Measurements from ENCODE around the gene FFAR2. TPM values are rescaled to one million over a fixed set of nuclear protein-coding genes. Genes with fewer than 3 reads are reported as not detected.
"Not testable (repeated sequence)": the region's sequence is repeated elsewhere in the genome, so short reads cannot be mapped to it uniquely, and the experiment has no call there.

FFAR2 gene
- total RNA-seq, 2 donors from 2014 or later: 0.22 to 0.82 TPM

DNA sequence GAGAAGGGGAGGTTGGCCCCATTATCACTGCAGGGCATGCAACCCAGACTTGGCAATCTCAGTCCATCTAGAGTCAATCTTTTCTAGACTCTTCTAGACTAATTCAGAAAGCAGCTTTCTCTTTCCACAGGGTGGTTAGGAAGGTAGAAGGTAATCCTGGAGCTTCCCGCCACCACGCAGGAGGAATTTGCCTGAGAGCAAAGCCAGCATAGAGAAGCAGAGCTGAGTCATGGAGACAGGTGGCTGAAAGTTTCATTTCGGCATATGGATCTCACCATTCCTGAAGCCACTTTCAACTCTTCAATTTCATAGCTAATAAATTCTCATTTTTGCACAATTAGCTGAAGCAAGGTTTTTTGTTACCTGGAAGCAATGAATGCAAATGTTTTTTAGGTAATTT, 29.0 kb upstream of the FFAR2 start:
- Histone ChIP-seq H3K36me3 (no peaks in the 10 kb centered on the region), H3K27ac (no peak overlapping the region), H3K9me3 (no peaks in the 10 kb centered on the region), H3K27me3 (no peaks in the 10 kb centered on the region), H3K4me3 (no peak overlapping the region), H3K4me1 (peaks cover 7% of the 10 kb centered on the region), H3K9ac (ENCODE audit: low read depth in 2 of 2, low read length in 2 of 2) (no peak overlapping the region)
- TF ChIP-seq, protein P1, sequence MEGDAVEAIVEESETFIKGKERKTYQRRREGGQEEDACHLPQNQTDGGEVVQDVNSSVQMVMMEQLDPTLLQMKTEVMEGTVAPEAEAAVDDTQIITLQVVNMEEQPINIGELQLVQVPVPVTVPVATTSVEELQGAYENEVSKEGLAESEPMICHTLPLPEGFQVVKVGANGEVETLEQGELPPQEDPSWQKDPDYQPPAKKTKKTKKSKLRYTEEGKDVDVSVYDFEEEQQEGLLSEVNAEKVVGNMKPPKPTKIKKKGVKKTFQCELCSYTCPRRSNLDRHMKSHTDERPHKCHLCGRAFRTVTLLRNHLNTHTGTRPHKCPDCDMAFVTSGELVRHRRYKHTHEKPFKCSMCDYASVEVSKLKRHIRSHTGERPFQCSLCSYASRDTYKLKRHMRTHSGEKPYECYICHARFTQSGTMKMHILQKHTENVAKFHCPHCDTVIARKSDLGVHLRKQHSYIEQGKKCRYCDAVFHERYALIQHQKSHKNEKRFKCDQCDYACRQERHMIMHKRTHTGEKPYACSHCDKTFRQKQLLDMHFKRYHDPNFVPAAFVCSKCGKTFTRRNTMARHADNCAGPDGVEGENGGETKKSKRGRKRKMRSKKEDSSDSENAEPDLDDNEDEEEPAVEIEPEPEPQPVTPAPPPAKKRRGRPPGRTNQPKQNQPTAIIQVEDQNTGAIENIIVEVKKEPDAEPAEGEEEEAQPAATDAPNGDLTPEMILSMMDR (IDR thresholded peaks at IDR 0.05): no peak
- DNase-seq: no peak
- intact Hi-C loops (cut with DNase I): no loop called here

DNA sequence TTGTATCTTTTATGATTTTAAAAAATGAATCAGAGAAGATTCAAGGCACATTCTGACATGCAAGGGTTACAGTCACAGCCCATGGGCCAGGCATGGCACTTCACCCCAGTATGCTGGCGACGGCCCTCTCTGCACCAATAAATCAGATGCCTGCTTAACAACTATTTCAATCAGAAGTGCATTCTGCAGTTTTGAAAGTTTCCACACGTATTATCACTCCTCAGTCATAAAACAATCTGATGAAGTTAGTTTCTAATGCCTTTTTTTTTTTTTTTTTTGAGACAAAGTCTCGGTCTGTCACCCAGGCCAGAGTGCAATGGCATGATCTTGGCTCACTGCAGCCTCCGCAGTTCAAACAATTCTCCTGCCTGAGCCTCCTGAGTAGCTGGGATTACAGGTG, 28.3 kb upstream of the FFAR2 start:
- H3K27ac ChIP-seq: no peak overlapping the region
- H3K9me3 ChIP-seq: no peaks in the 10 kb centered on the region
- no peak overlapping the region for H3K4me3 ChIP-seq
- no peak overlapping the region for H3K9ac ChIP-seq (ENCODE audit: low read depth in 2 of 2, low read length in 2 of 2)
- no peak for DNase-seq
- no peaks in the 10 kb centered on the region for H3K36me3 ChIP-seq
- TF ChIP-seq, protein P1 (IDR thresholded peaks at IDR 0.05): no peak
- H3K4me1 ChIP-seq: peaks cover 7% of the 10 kb centered on the region
- H3K27me3 ChIP-seq: no peaks in the 10 kb centered on the region
- intact Hi-C loops (cut with DNase I): loop anchor here (5.0 kb wide), 1 partner anchor 47 kb away; no protein-coding TSS in a partner anchor

DNA sequence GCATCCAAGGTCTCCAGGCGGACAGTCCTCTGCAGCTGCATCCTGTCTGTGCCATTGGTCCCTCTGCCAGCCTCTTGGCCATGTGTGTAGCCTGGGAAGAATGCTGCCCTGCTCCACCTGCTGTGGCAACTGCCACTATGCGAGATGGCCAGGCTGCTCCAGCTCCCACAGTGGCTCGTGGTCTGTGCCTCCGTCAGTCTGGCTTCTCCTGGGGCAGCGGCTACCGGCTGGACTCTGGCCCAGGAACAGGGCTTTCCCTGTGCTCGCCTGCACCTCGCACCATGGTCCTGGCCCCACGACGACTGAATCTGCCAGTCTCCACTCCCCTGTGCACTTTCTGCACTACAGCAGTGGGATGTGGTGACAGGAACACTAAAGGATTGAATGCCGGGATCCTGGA, 26.7 kb upstream of the FFAR2 start:
- TF ChIP-seq, protein P1 (IDR thresholded peaks at IDR 0.05): no peak
- Histone ChIP-seq H3K27me3 (no peaks in the 10 kb centered on the region), H3K27ac (no peak overlapping the region), H3K4me3 (no peak overlapping the region), H3K36me3 (no peaks in the 10 kb centered on the region), H3K4me1 (peaks cover 7% of the 10 kb centered on the region), H3K9ac (ENCODE audit: low read depth in 2 of 2, low read length in 2 of 2) (no peak overlapping the region), H3K9me3 (no peaks in the 10 kb centered on the region)
- DNase-seq: no peak
- intact Hi-C loops (cut with DNase I): loop anchor here (5.0 kb wide), 1 partner anchor 46 kb away; no protein-coding TSS in a partner anchor

- not testable (repeated sequence) for H3K4me3 ChIP-seq; H3K9ac ChIP-seq (ENCODE audit: low read depth in 2 of 2, low read length in 2 of 2); H3K27me3 ChIP-seq; DNase-seq; H3K27ac ChIP-seq; H3K36me3 ChIP-seq; H3K9me3 ChIP-seq; H3K4me1 ChIP-seq
- intact Hi-C loops (cut with DNase I): loop anchor here (5.0 kb wide), 1 partner anchor 44 kb away; no protein-coding TSS in a partner anchor
Observed at GRCh38 chr19:35423406-35423805, 24.7 kb upstream of the FFAR2 start.

GRCh38 chr19:35425682-35426081, 22.4 kb upstream of the FFAR2 start:
- no peak for DNase-seq
- Histone ChIP-seq H3K36me3 (no peaks in the 10 kb centered on the region), H3K27ac (no peak overlapping the region), H3K27me3 (no peaks in the 10 kb centered on the region), H3K9ac (ENCODE audit: low read depth in 2 of 2, low read length in 2 of 2) (no peak overlapping the region), H3K4me1 (peaks cover 10% of the 10 kb centered on the region), H3K9me3 (no peaks in the 10 kb centered on the region), H3K4me3 (no peak overlapping the region)
- TF ChIP-seq, protein P1 (IDR thresholded peaks at IDR 0.05): no peak
- intact Hi-C loops (cut with DNase I): no loop called here

DNA sequence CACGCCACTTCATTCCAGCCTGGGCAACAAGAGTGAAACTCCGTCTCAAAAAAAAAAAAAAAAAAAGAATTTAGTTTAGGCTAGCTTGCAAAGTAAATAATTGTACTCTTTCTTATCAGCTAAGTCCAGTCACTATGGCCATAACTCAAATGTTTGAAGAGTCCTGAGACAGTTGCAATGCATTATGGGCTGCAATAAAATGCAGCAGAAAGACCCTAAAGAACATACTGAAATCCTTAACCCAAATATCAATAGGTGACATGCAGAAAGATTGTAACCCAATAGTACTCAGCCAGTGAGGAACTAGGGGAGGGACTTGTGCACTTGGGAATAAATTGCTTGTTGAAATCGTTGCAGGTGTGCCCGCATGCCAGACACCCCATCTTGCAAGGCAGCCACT, 20.9 kb upstream of the FFAR2 start:
- DNase-seq: no peak
- Histone ChIP-seq H3K36me3 (no peaks in the 10 kb centered on the region), H3K4me3 (no peak overlapping the region), H3K27ac (no peak overlapping the region), H3K9me3 (no peaks in the 10 kb centered on the region), H3K27me3 (no peaks in the 10 kb centered on the region), H3K4me1 (peaks cover 9% of the 10 kb centered on the region), H3K9ac (ENCODE audit: low read depth in 2 of 2, low read length in 2 of 2) (no peak overlapping the region)
- intact Hi-C loops (cut with DNase I): no loop called here
- TF ChIP-seq, protein P1 (IDR thresholded peaks at IDR 0.05): no peak

All from colonic mucosa (tissue), 4 donors.